GM21825 (cell line): ENCODE measurements around the gene HAPLN1.

Source experiments
- ATAC-seq: cut with Tn5 transposase; IDR thresholded peaks from one replicate; pipeline ENCODE4 v1.9.1; 2021; ENCODE audit warnings: mild to moderate bottlenecking, moderate library complexity; ENCODE audit not compliant: unreplicated experiment

HAPLN1 gene

GRCh38 chr5:83718936-83719495 is 1.6 kb downstream of the HAPLN1 start:
- ATAC-seq = no peak

- peak; percentile 87 for ATAC-seq
Measured at GRCh38 chr5:83718195-83718825, 2.3 kb downstream of the HAPLN1 start.

- no peak for ATAC-seq
Measured at GRCh38 chr5:83715236-83716065, 5.2 kb downstream of the HAPLN1 start.

GRCh38 chr5:83714810-83715209 is 5.8 kb downstream of the HAPLN1 start:
- ATAC-seq = no peak

GRCh38 chr5:83711982-83712601 is 8.6 kb downstream of the HAPLN1 start:
- peak; percentile 71 for ATAC-seq

GRCh38 chr5:83709973-83710372 is 10.7 kb downstream of the HAPLN1 start:
- ATAC-seq = no peak

GRCh38 chr5:83708170-83708569 is 12.5 kb downstream of the HAPLN1 start:
- ATAC-seq = no peak

GRCh38 chr5:83703059-83703458 is 17.6 kb downstream of the HAPLN1 start:
- ATAC-seq = no peak

- ATAC-seq = no peak
Measured at GRCh38 chr5:83701886-83702285, 18.8 kb downstream of the HAPLN1 start.

- no peak for ATAC-seq
Measured at GRCh38 chr5:83689881-83690280, 30.8 kb downstream of the HAPLN1 start.

GRCh38 chr5:83688281-83688680 is 32.4 kb downstream of the HAPLN1 start:
- no peak for ATAC-seq

- ATAC-seq = no peak
Measured at GRCh38 chr5:83687124-83687619, 33.5 kb downstream of the HAPLN1 start.

GRCh38 chr5:83686251-83686650 is 34.4 kb downstream of the HAPLN1 start:
- ATAC-seq = no peak

- no peak for ATAC-seq
Measured at GRCh38 chr5:83683836-83684235, 36.8 kb downstream of the HAPLN1 start.

- no peak for ATAC-seq
Measured at GRCh38 chr5:83672646-83673045, 48.0 kb downstream of the HAPLN1 start.

GRCh38 chr5:83672158-83672557 is 48.5 kb downstream of the HAPLN1 start:
- ATAC-seq = no peak

GRCh38 chr5:83665631-83666030 is 55.0 kb downstream of the HAPLN1 start:
- ATAC-seq = no peak

GRCh38 chr5:83662558-83662957 is 58.1 kb downstream of the HAPLN1 start:
- ATAC-seq = no peak

GRCh38 chr5:83657807-83658525 is 62.7 kb downstream of the HAPLN1 start:
- ATAC-seq = no peak

GRCh38 chr5:83654427-83654994 is 66.1 kb downstream of the HAPLN1 start:
- peak; percentile 45 for ATAC-seq
